WTC11 (cell line): ENCODE results near the gene PPARA.

Source experiments
- ATF3 ChIP-seq: sonication (generic); formaldehyde crosslinking; conservative IDR thresholded peaks from 2 replicates; pipeline ENCODE4 v1.8.1; 2022; ENCODE audit warnings: mild to moderate bottlenecking, missing genetic modification reagents
- CREB1 ChIP-seq: sonication (generic); formaldehyde crosslinking; IDR thresholded peaks from 2 replicates; pipeline ENCODE4 v1.8.0; 2023; ENCODE audit warnings: mild to moderate bottlenecking, missing genetic modification reagents
- ZNF512 ChIP-seq: sonication (generic); formaldehyde crosslinking; IDR thresholded peaks from 2 replicates; pipeline ENCODE4 v1.8.1; 2022; ENCODE audit warnings: missing genetic modification reagents, borderline replicate concordance
- TF ChIP-seq, protein P1 (sequence below): sonication (generic); formaldehyde crosslinking; IDR thresholded peaks from 2 replicates; pipeline ENCODE4 v1.8.0; 2022; ENCODE audit warnings: mild to moderate bottlenecking, missing genetic modification reagents
- TF ChIP-seq, protein P2 (sequence below): fragments of 200-600 bp; IDR thresholded peaks from 2 replicates; pipeline ENCODE4 v1.8.0; 2022; ENCODE audit warnings: antibody characterized with exemption

DNA sequence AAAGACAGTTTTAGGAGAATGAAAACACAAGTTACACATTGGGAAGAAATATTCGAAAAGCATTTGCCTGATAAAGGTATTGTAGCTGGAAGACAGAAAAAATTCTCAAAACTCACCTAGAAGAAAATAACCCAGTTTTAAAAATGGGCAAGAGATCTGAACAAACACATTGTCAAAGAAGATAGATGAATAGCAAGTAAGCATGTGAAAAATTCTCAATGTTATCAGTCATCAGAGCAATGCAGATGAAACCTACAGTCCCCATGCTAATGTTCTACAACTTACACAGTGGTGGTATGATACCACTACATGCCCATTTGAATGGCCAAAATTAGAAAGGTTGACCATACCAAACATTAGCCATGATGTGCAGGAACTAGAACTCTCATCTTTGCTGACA lies 29.4 kb downstream of the PPARA start:
- TF ChIP-seq ZNF512 (CRISPR knock-in tag) (no peak), ATF3 (no peak), CREB1 (CRISPR knock-in tag) (no peak)
- TF ChIP-seq, protein P1, sequence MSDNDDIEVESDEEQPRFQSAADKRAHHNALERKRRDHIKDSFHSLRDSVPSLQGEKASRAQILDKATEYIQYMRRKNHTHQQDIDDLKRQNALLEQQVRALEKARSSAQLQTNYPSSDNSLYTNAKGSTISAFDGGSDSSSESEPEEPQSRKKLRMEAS (CRISPR knock-in tag): no peak
- TF ChIP-seq, protein P2, sequence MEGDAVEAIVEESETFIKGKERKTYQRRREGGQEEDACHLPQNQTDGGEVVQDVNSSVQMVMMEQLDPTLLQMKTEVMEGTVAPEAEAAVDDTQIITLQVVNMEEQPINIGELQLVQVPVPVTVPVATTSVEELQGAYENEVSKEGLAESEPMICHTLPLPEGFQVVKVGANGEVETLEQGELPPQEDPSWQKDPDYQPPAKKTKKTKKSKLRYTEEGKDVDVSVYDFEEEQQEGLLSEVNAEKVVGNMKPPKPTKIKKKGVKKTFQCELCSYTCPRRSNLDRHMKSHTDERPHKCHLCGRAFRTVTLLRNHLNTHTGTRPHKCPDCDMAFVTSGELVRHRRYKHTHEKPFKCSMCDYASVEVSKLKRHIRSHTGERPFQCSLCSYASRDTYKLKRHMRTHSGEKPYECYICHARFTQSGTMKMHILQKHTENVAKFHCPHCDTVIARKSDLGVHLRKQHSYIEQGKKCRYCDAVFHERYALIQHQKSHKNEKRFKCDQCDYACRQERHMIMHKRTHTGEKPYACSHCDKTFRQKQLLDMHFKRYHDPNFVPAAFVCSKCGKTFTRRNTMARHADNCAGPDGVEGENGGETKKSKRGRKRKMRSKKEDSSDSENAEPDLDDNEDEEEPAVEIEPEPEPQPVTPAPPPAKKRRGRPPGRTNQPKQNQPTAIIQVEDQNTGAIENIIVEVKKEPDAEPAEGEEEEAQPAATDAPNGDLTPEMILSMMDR: no peak
